ENCODE results near the gene SWAP70.
"Not testable (repeated sequence)": the region's sequence is repeated elsewhere in the genome, so short reads cannot be mapped to it uniquely, and the experiment has no call there.

Gene SWAP70

GRCh38 chr11:9663699-9664275 lies at the start of gene SWAP70:
SWAP70 (plus strand) TSS chr11:9664077; CDS start chr11:9664180, 103 bp downstream.
- DNase-seq: no peak

GRCh38 chr11:9615031-9615451 lies 48.8 kb upstream of the SWAP70 start:
- no peak for DNase-seq

GRCh38 chr11:9616042-9616675 lies 47.7 kb upstream of the SWAP70 start:
- DNase-seq: no peak

- DNase-seq: no peak
These were observed 47.0 kb upstream of the SWAP70 start for GRCh38 chr11:9616858-9617257.

- no peak for DNase-seq
These were observed 45.9 kb upstream of the SWAP70 start for GRCh38 chr11:9617940-9618339.

- DNase-seq: no peak
These were observed 44.9 kb upstream of the SWAP70 start for GRCh38 chr11:9619004-9619403.

- DNase-seq: no peak
These were observed 43.9 kb upstream of the SWAP70 start for GRCh38 chr11:9619971-9620370.

- not testable (repeated sequence) for DNase-seq
These were observed 41.5 kb upstream of the SWAP70 start for GRCh38 chr11:9622353-9622752.

- not testable (repeated sequence) for DNase-seq
These were observed 40.8 kb upstream of the SWAP70 start for GRCh38 chr11:9623053-9623452.

GRCh38 chr11:9624448-9624847 lies 39.4 kb upstream of the SWAP70 start:
- no peak for DNase-seq

- DNase-seq: no peak
These were observed 38.7 kb upstream of the SWAP70 start for GRCh38 chr11:9625162-9625561.

GRCh38 chr11:9625728-9626127 lies 38.1 kb upstream of the SWAP70 start:
- no peak for DNase-seq

GRCh38 chr11:9626496-9627394 lies 37.1 kb upstream of the SWAP70 start:
- DNase-seq: no peak

- no peak for DNase-seq
These were observed 34.8 kb upstream of the SWAP70 start for GRCh38 chr11:9629064-9629463.

GRCh38 chr11:9633679-9634078 lies 30.2 kb upstream of the SWAP70 start:
- no peak for DNase-seq

- DNase-seq: no peak
These were observed 27.2 kb upstream of the SWAP70 start for GRCh38 chr11:9636691-9637090.

- no peak for DNase-seq
These were observed 24.8 kb upstream of the SWAP70 start for GRCh38 chr11:9639099-9639498.

- no peak for DNase-seq
These were observed 23.9 kb upstream of the SWAP70 start for GRCh38 chr11:9639985-9640384.

- no peak for DNase-seq
These were observed 21.0 kb upstream of the SWAP70 start for GRCh38 chr11:9642894-9643293.

- DNase-seq: no peak
These were observed 20.1 kb upstream of the SWAP70 start for GRCh38 chr11:9643751-9644150.

- no peak for DNase-seq
These were observed 18.0 kb upstream of the SWAP70 start for GRCh38 chr11:9645881-9646280.

GRCh38 chr11:9646324-9646723 lies 17.6 kb upstream of the SWAP70 start:
- DNase-seq: no peak

- no peak for DNase-seq
These were observed 12.4 kb upstream of the SWAP70 start for GRCh38 chr11:9651481-9651880.
